ENCODE results near the gene CCDC51. TPM values are rescaled to one million over a fixed set of nuclear protein-coding genes. Genes with fewer than 3 reads are reported as not detected.

CCDC51 gene
- total and polyA plus RNA-seq, 9 of the 15 experiments (the other 6 are each of a cell fraction or from before 2014, with no cell fraction given): 6.5 to 18.6 (median 15.7) TPM

DNA sequence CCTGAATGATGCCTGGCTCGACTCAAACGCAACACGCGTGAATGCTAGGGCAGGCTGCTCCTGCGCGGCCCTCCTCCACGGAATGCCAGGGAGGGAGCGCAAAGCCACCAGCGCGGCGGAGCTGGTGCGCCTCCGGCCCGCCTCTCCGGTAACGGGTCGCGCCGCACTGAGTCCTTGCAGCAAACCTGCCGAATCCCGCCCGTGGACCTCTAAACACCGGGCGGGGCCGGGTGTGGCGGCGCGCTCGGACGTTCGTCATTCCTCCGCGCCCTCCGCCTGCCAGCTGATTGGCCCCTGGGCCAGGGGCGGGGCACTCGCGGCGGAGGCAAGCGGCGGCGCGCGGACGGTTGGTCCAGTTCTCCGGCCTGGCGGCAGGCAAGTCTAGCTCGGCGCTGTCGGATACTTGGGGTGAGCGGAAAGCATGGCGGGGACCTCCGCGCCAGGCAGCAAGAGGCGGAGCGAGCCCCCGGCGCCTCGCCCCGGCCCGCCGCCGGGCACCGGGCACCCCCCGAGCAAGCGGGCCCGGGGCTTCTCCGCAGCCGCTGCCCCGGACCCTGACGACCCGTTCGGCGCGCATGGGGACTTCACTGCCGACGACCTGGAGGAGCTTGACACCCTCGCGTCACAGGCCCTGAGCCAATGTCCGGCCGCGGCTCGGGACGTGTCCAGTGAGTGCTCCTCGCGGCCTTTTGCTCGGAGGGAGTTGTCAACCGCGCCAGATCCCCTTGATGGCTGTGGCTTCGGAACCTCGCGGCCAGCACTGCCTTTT lies 6.7 kb upstream of the CCDC51 start, which contains the start of gene ATRIP (continued):
- TF ChIP-seq SMAD1 (IDR thresholded peaks at IDR 0.05; ENCODE audit: low read depth, low read length, partially characterized antibody) (no peak), RBM15 (IDR thresholded peaks at IDR 0.05; ENCODE audit: insufficient read depth, low read length) (no peak), FOXM1 (IDR thresholded peaks at IDR 0.05; ENCODE audit: low read depth) (no peak), FOXM1 (CRISPR knock-in tag; IDR thresholded peaks at IDR 0.05; ENCODE audit: low read depth) (no peak), MYBL2 (IDR thresholded peaks at IDR 0.05; ENCODE audit: low read depth) (no peak), MYBL2 (CRISPR knock-in tag; IDR thresholded peaks at IDR 0.05; ENCODE audit: borderline replicate concordance) (no peak), IRF2 (CRISPR knock-in tag; IDR thresholded peaks at IDR 0.05) (no peak), NR3C1 (CRISPR knock-in tag; IDR thresholded peaks at IDR 0.05) (no peak), RUNX1 (IDR thresholded peaks at IDR 0.05; ENCODE audit: low read depth) (no peak), U2AF1 (optimal IDR thresholded peaks at IDR 0.05; ENCODE audit: low read depth, low read length) (peak; percentile 59), NFE2L1 (tag; IDR thresholded peaks at IDR 0.05; ENCODE audit: borderline replicate concordance, low read depth) (no peak), ZKSCAN1 (IDR thresholded peaks at IDR 0.05; ENCODE audit: low read depth, low read length) (no peak), PTBP1 (IDR thresholded peaks at IDR 0.05; ENCODE audit: low read depth, low read length) (no peak), MXI1 (IDR thresholded peaks at IDR 0.05; ENCODE audit: low read depth, low read length) (no peak), MCM7 (IDR thresholded peaks at IDR 0.05) (no peak), ZBED1 (IDR thresholded peaks at IDR 0.05) (no peak), SMC3 (conservative IDR thresholded peaks at IDR 0.05; ENCODE audit: insufficient read depth, low read depth, low read length) (no peak)
- TF ChIP-seq, protein P1, sequence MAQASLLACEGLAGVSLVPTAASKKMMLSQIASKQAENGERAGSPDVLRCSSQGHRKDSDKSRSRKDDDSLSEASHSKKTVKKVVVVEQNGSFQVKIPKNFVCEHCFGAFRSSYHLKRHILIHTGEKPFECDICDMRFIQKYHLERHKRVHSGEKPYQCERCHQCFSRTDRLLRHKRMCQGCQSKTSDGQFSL (CRISPR knock-in tag; IDR thresholded peaks at IDR 0.05): no peak
- TF ChIP-seq, protein P1 (tag; IDR thresholded peaks at IDR 0.05): no peak
- TF ChIP-seq, protein P2, sequence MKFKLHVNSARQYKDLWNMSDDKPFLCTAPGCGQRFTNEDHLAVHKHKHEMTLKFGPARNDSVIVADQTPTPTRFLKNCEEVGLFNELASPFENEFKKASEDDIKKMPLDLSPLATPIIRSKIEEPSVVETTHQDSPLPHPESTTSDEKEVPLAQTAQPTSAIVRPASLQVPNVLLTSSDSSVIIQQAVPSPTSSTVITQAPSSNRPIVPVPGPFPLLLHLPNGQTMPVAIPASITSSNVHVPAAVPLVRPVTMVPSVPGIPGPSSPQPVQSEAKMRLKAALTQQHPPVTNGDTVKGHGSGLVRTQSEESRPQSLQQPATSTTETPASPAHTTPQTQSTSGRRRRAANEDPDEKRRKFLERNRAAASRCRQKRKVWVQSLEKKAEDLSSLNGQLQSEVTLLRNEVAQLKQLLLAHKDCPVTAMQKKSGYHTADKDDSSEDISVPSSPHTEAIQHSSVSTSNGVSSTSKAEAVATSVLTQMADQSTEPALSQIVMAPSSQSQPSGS (CRISPR knock-in tag; IDR thresholded peaks at IDR 0.05): no peak
- TF ChIP-seq, protein P3, sequence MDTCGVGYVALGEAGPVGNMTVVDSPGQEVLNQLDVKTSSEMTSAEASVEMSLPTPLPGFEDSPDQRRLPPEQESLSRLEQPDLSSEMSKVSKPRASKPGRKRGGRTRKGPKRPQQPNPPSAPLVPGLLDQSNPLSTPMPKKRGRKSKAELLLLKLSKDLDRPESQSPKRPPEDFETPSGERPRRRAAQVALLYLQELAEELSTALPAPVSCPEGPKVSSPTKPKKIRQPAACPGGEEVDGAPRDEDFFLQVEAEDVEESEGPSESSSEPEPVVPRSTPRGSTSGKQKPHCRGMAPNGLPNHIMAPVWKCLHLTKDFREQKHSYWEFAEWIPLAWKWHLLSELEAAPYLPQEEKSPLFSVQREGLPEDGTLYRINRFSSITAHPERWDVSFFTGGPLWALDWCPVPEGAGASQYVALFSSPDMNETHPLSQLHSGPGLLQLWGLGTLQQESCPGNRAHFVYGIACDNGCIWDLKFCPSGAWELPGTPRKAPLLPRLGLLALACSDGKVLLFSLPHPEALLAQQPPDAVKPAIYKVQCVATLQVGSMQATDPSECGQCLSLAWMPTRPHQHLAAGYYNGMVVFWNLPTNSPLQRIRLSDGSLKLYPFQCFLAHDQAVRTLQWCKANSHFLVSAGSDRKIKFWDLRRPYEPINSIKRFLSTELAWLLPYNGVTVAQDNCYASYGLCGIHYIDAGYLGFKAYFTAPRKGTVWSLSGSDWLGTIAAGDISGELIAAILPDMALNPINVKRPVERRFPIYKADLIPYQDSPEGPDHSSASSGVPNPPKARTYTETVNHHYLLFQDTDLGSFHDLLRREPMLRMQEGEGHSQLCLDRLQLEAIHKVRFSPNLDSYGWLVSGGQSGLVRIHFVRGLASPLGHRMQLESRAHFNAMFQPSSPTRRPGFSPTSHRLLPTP (IDR thresholded peaks at IDR 0.05; ENCODE audit: borderline replicate concordance, extremely low read depth, insufficient read length): no peak
- TF ChIP-seq, protein P4, sequence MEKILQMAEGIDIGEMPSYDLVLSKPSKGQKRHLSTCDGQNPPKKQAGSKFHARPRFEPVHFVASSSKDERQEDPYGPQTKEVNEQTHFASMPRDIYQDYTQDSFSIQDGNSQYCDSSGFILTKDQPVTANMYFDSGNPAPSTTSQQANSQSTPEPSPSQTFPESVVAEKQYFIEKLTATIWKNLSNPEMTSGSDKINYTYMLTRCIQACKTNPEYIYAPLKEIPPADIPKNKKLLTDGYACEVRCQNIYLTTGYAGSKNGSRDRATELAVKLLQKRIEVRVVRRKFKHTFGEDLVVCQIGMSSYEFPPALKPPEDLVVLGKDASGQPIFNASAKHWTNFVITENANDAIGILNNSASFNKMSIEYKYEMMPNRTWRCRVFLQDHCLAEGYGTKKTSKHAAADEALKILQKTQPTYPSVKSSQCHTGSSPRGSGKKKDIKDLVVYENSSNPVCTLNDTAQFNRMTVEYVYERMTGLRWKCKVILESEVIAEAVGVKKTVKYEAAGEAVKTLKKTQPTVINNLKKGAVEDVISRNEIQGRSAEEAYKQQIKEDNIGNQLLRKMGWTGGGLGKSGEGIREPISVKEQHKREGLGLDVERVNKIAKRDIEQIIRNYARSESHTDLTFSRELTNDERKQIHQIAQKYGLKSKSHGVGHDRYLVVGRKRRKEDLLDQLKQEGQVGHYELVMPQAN (IDR thresholded peaks at IDR 0.05; ENCODE audit: borderline replicate concordance): peak; percentile 71; the same call in 1 of the 2 replicates

Data from K562 (cell line).